Stomach (tissue), 4 donors: Measurements from ENCODE around the gene ADGRL2.

Source experiments
- CTCF ChIP-seq, 7 experiments: fragments of 450-650 bp in 4 of 7; fragments of 200-600 bp in 3 of 7; sonication (generic) in 3 of 7; IDR thresholded peaks; one replicate each; pipeline ENCODE4 v1.5.1; 2016 to 2019; ENCODE audit warnings: antibody characterized with exemption in 7 of 7, control low read depth in 2 of 7, mild to moderate bottlenecking in 1 of 7
- POLR2A ChIP-seq, 4 donors: fragments of 450-650 bp; IDR thresholded peaks; one replicate each; pipeline ENCODE4 v1.6.1; 2016; ENCODE audit warnings: antibody characterized with exemption in 4 of 4, control low read depth in 2 of 4, mild to moderate bottlenecking in 1 of 4, moderate library complexity in 1 of 4
- POLR2AphosphoS5 ChIP-seq, 3 donors: sonication (generic); formaldehyde crosslinking; IDR thresholded peaks; one replicate each; pipeline ENCODE4 v1.6.1; 2016; ENCODE audit warnings: antibody characterized with exemption in 3 of 3

GRCh38 chr1:81800695-81801650, at the start of gene ADGRL2:
- TF ChIP-seq CTCF (IDR thresholded peaks at IDR 0.05) = no peak
- TF ChIP-seq POLR2A (IDR thresholded peaks at IDR 0.05) = no peak
- TF ChIP-seq POLR2AphosphoS5 (IDR thresholded peaks at IDR 0.05) = peak; percentile 47 to 73 (median 72)
